Measurements from ENCODE around the gene KHNYN.
"Not testable (repeated sequence)": the region's sequence is repeated elsewhere in the genome, so short reads cannot be mapped to it uniquely, and the experiment has no call there.

KHNYN gene

GRCh38 chr14:24481622-24482324, 52.0 kb downstream of the KHNYN start:
- DNase-seq: no peak

GRCh38 chr14:24482699-24483303, 53.0 kb downstream of the KHNYN start:
- not testable (repeated sequence) for DNase-seq

GRCh38 chr14:24483604-24484252, 54.0 kb downstream of the KHNYN start:
- no peak for DNase-seq
